NCI-H2196 treated with DMSO at 0.1 percent for 48 hours (cell line): ENCODE results near the gene GRB10.

Source experiments
- DNase-seq: peaks from one replicate; lab custom pipeline; 2025; ENCODE audit not compliant: unreplicated experiment; lab: John Stamatoyannopoulos, UW

The GRB10 gene

GRCh38 chr7:50721661-50722259, 60.9 kb downstream of the GRB10 start:
- no peak for DNase-seq

GRCh38 chr7:50721160-50721559, 61.5 kb downstream of the GRB10 start:
- DNase-seq, result no peak

- no peak for DNase-seq
These were observed 62.4 kb downstream of the GRB10 start for GRCh38 chr7:50720295-50720694.

GRCh38 chr7:50718876-50719275, 63.8 kb downstream of the GRB10 start:
- DNase-seq, result no peak

- no peak for DNase-seq
These were observed 64.4 kb downstream of the GRB10 start for GRCh38 chr7:50718311-50718710.

- DNase-seq, result no peak
These were observed 65.5 kb downstream of the GRB10 start for GRCh38 chr7:50717181-50717580.

GRCh38 chr7:50714857-50715256, 67.8 kb downstream of the GRB10 start:
- no peak for DNase-seq

GRCh38 chr7:50713123-50713965, 69.4 kb downstream of the GRB10 start:
- no peak for DNase-seq

GRCh38 chr7:50712252-50713122, 70.2 kb downstream of the GRB10 start:
- DNase-seq, result no peak

- no peak for DNase-seq
These were observed 71.2 kb downstream of the GRB10 start for GRCh38 chr7:50711271-50712175.

- no peak for DNase-seq
These were observed 72.1 kb downstream of the GRB10 start for GRCh38 chr7:50710441-50711154.

- DNase-seq, result no peak
These were observed 73.5 kb downstream of the GRB10 start for GRCh38 chr7:50709151-50709550.

GRCh38 chr7:50707236-50708006, 75.3 kb downstream of the GRB10 start:
- DNase-seq, result no peak

GRCh38 chr7:50706469-50706937, 76.2 kb downstream of the GRB10 start:
- no peak for DNase-seq

GRCh38 chr7:50704844-50705243, 77.9 kb downstream of the GRB10 start:
- no peak for DNase-seq

- DNase-seq, result no peak
These were observed 79.0 kb downstream of the GRB10 start for GRCh38 chr7:50703654-50704053.

- DNase-seq, result no peak
These were observed 83.6 kb downstream of the GRB10 start for GRCh38 chr7:50699143-50699542.

- DNase-seq, result no peak
These were observed 84.9 kb downstream of the GRB10 start for GRCh38 chr7:50697748-50698147.
